HT1080 (cell line): Measurements from ENCODE around the gene LMAN1L. TPM values are rescaled to one million over a fixed set of nuclear protein-coding genes. Genes with fewer than 3 reads are reported as not detected.

Experiments used
- DNase-seq: peaks from one replicate; pipeline ENCODE4 v3.0.0-alpha.2; 2015; ENCODE audit warnings: low read depth
- total RNA-seq: library from RNA; depleted of rRNA; stranded (reverse); fragments of >200 nt; shearing (Covaris generic); gene quantifications from 2 replicates; pipeline ENCODE4 v1.2.3, GENCODE V29; 2014

The LMAN1L gene
- total RNA-seq, 1 experiment from 2014 or later = 0.05 TPM

GRCh38 chr15:74793135-74794028 is 19.3 kb upstream of the LMAN1L start:
- no peak for DNase-seq

GRCh38 chr15:74794248-74794969 is 18.2 kb upstream of the LMAN1L start:
- DNase-seq = no peak

GRCh38 chr15:74794970-74795349 is 17.7 kb upstream of the LMAN1L start:
- DNase-seq = no peak

GRCh38 chr15:74795966-74796625 is 16.5 kb upstream of the LMAN1L start:
- no peak for DNase-seq

- no peak for DNase-seq
Measured at GRCh38 chr15:74798388-74799254, 14.0 kb upstream of the LMAN1L start.

GRCh38 chr15:74799255-74799855 is 13.3 kb upstream of the LMAN1L start:
- DNase-seq = no peak

- DNase-seq = peak; percentile 73
Measured at GRCh38 chr15:74799856-74800558, 12.6 kb upstream of the LMAN1L start.

- DNase-seq = no peak
Measured at GRCh38 chr15:74800559-74801094, 12.0 kb upstream of the LMAN1L start.

- DNase-seq = no peak
Measured at GRCh38 chr15:74801311-74801997, 11.2 kb upstream of the LMAN1L start.

- no peak for DNase-seq
Measured at GRCh38 chr15:74802290-74802689, 10.3 kb upstream of the LMAN1L start.

GRCh38 chr15:74802862-74803447 is 9.7 kb upstream of the LMAN1L start:
- no peak for DNase-seq

- DNase-seq = no peak
Measured at GRCh38 chr15:74804935-74805334, 7.7 kb upstream of the LMAN1L start.

- no peak for DNase-seq
Measured at GRCh38 chr15:74807282-74807681, 5.4 kb upstream of the LMAN1L start.

GRCh38 chr15:74808078-74808839 is 4.4 kb upstream of the LMAN1L start:
- DNase-seq = no peak

- DNase-seq = no peak
Measured at GRCh38 chr15:74808840-74809229, 3.8 kb upstream of the LMAN1L start.

GRCh38 chr15:74809242-74809641 is 3.4 kb upstream of the LMAN1L start:
- no peak for DNase-seq

GRCh38 chr15:74809956-74810355 is 2.7 kb upstream of the LMAN1L start:
- DNase-seq = no peak
